Muscle layer of duodenum (tissue), 2 donors: ENCODE data around the gene ITGBL1.

Experiments
- H3K27ac ChIP-seq: one replicate; pipeline ENCODE4 v1.7.0; 2013; ENCODE audit warnings: mild to moderate bottlenecking, low read length
- H3K27me3 ChIP-seq: one replicate; pipeline ENCODE4 v1.7.0; 2013; ENCODE audit warnings: low read depth, mild to moderate bottlenecking, control low read depth, low read length
- H3K36me3 ChIP-seq, 2 donors: one replicate each; pipeline ENCODE4 v1.7.0; 2013; ENCODE audit warnings: low read length in 2 of 2, control low read depth in 1 of 2, mild to moderate bottlenecking in 1 of 2; ENCODE audit not compliant: insufficient read depth in 2 of 2, control insufficient read depth in 1 of 2
- H3K4me1 ChIP-seq, 2 donors: one replicate each; pipeline ENCODE4 v1.7.0; 2013; ENCODE audit warnings: low read length in 2 of 2, mild to moderate bottlenecking in 2 of 2, control low read depth in 1 of 2, moderate library complexity in 1 of 2; ENCODE audit not compliant: insufficient read depth in 2 of 2, control insufficient read depth in 1 of 2
- H3K4me3 ChIP-seq, 2 donors: one replicate each; pipeline ENCODE4 v1.7.0; 2013; ENCODE audit warnings: low read length in 2 of 2, low read depth in 1 of 2, mild to moderate bottlenecking in 1 of 2
- H3K9me3 ChIP-seq, 2 donors: one replicate each; pipeline ENCODE4 v1.7.0; 2013; ENCODE audit warnings: low read length in 2 of 2, control low read depth in 1 of 2, mild to moderate bottlenecking in 1 of 2; ENCODE audit not compliant: control insufficient read depth in 1 of 2
- donor health status: healthy.

The ITGBL1 gene

GRCh38 chr13:101709952-101710351, 257.5 kb downstream of the ITGBL1 start:
- H3K27me3 ChIP-seq: no peaks in the 10 kb centered on the region
- no peaks in the 10 kb centered on the region for H3K4me1 ChIP-seq
- H3K4me3 ChIP-seq: no peak overlapping the region
- no peak overlapping the region for H3K27ac ChIP-seq
- H3K9me3 ChIP-seq: no peaks in the 10 kb centered on the region
- no peaks in the 10 kb centered on the region for H3K36me3 ChIP-seq

- no peaks in the 10 kb centered on the region for H3K36me3 ChIP-seq
- H3K4me3 ChIP-seq: no peak overlapping the region
- no peak overlapping the region for H3K27ac ChIP-seq
- no peaks in the 10 kb centered on the region for H3K27me3 ChIP-seq
- no peaks in the 10 kb centered on the region for H3K4me1 ChIP-seq
- no peaks in the 10 kb centered on the region for H3K9me3 ChIP-seq
Measured at GRCh38 chr13:101711307-101712025, 259.0 kb downstream of the ITGBL1 start.

DNA sequence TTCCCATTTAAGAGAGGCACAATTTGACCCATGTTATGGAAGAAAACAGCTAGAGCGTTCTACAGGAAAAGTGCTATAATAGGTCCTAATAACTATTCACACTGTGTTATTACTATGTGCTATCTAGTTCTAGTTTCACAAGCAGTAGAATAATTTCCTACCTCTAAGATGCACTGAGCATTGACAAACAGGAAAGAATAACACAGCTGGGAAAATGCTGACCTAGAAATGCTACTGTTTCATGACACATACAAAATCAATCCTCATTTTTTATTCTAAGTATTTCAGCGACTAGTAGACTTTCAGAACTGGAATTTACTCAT, 259.5 kb downstream of the ITGBL1 start:
- Histone ChIP-seq H3K36me3 (no peaks in the 10 kb centered on the region), H3K9me3 (no peaks in the 10 kb centered on the region), H3K27ac (no peak overlapping the region), H3K4me3 (no peak overlapping the region), H3K27me3 (no peaks in the 10 kb centered on the region), H3K4me1 (no peaks in the 10 kb centered on the region)

DNA sequence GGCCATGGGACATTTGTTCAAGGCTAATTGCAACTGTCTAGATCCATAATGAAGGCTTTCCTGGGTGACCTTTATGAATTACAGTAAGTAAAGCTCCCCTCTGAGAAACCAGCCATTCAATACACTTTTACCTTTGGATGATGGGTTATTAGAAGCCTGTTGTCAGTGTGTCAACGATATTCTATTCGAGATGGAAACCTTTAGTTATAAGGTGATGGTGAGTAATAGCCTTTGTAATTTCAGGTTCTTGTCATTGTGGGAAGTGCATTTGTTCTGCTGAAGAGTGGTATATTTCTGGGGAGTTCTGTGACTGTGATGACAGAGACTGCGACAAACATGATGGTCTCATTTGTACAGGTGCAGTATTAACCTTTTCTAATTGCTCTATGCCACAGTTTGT, 261.7 kb downstream of the ITGBL1 start:
- Histone ChIP-seq H3K4me3 (no peak overlapping the region), H3K27me3 (no peaks in the 10 kb centered on the region), H3K9me3 (no peaks in the 10 kb centered on the region), H3K36me3 (no peaks in the 10 kb centered on the region), H3K27ac (no peak overlapping the region), H3K4me1 (no peaks in the 10 kb centered on the region)

DNA sequence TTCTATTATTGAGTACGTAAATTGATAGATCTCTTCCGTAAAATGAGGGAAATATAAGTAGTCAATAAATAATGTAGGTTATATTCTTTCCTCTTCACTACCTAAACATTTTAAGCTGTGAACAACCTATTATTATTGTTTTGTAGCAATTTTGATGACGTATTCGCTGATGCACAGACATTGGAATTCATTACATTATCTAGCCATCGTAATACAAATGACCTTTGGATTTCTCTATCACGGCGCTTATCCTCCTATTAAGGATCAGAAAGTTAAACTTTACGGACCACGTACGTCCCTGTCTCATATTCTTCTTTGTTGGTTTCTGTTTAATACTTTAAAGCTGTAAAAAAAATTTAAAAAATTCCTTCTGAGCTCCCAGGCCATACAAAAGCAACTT, 264.9 kb downstream of the ITGBL1 start:
- H3K4me1 ChIP-seq: no peaks in the 10 kb centered on the region

GRCh38 chr13:101718496-101718895, 266.0 kb downstream of the ITGBL1 start:
- H3K36me3 ChIP-seq: no peaks in the 10 kb centered on the region

More for the DNA sequence above, 264.9 kb downstream of the ITGBL1 start:
- no peak overlapping the region for H3K4me3 ChIP-seq
- no peaks in the 10 kb centered on the region for H3K9me3 ChIP-seq
- H3K27me3 ChIP-seq: no peaks in the 10 kb centered on the region
- H3K27ac ChIP-seq: no peak overlapping the region
- no peaks in the 10 kb centered on the region for H3K36me3 ChIP-seq

GRCh38 chr13:101726681-101727080, 274.2 kb downstream of the ITGBL1 start:
- no peaks in the 10 kb centered on the region for H3K9me3 ChIP-seq
- no peak overlapping the region for H3K4me3 ChIP-seq
- H3K4me1 ChIP-seq: no peaks in the 10 kb centered on the region
- no peaks in the 10 kb centered on the region for H3K27me3 ChIP-seq
- no peak overlapping the region for H3K27ac ChIP-seq
- H3K36me3 ChIP-seq: no peaks in the 10 kb centered on the region

More at GRCh38 chr13:101718496-101718895, 266.0 kb downstream of the ITGBL1 start:
- H3K27ac ChIP-seq: no peak overlapping the region
- no peak overlapping the region for H3K4me3 ChIP-seq
- H3K4me1 ChIP-seq: no peaks in the 10 kb centered on the region
- H3K9me3 ChIP-seq: no peaks in the 10 kb centered on the region
- H3K27me3 ChIP-seq: no peaks in the 10 kb centered on the region

DNA sequence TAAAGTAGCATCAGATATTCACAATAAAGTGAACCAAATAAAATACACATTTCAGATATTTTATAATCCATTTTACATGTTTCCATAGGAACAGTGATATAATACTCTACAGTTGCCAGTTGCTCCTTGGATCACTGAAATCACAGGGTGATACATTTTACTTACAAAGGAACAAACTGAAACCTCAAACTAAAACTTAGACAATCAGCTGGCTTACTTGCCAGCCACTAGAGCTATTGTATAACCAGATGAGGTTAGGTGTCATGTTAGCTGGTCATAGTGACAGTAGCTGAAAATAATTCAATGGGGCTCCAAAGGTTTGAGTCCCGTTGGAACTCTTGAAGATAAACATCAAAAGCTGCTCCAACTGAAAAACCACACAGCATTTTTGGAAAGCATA, 274.6 kb downstream of the ITGBL1 start:
- Histone ChIP-seq H3K4me1 (no peaks in the 10 kb centered on the region), H3K36me3 (no peaks in the 10 kb centered on the region), H3K4me3 (no peak overlapping the region), H3K27ac (no peak overlapping the region), H3K9me3 (no peaks in the 10 kb centered on the region), H3K27me3 (no peaks in the 10 kb centered on the region)

GRCh38 chr13:101728021-101728420, 275.5 kb downstream of the ITGBL1 start:
- Histone ChIP-seq H3K4me1 (no peaks in the 10 kb centered on the region), H3K4me3 (no peak overlapping the region), H3K27me3 (no peaks in the 10 kb centered on the region), H3K27ac (no peak overlapping the region), H3K36me3 (no peaks in the 10 kb centered on the region), H3K9me3 (no peaks in the 10 kb centered on the region)

GRCh38 chr13:101728615-101729014, 276.1 kb downstream of the ITGBL1 start:
- no peaks in the 10 kb centered on the region for H3K27me3 ChIP-seq
- H3K9me3 ChIP-seq: no peaks in the 10 kb centered on the region
- H3K27ac ChIP-seq: no peak overlapping the region
- no peak overlapping the region for H3K4me3 ChIP-seq
- H3K4me1 ChIP-seq: no peaks in the 10 kb centered on the region
- no peaks in the 10 kb centered on the region for H3K36me3 ChIP-seq

DNA sequence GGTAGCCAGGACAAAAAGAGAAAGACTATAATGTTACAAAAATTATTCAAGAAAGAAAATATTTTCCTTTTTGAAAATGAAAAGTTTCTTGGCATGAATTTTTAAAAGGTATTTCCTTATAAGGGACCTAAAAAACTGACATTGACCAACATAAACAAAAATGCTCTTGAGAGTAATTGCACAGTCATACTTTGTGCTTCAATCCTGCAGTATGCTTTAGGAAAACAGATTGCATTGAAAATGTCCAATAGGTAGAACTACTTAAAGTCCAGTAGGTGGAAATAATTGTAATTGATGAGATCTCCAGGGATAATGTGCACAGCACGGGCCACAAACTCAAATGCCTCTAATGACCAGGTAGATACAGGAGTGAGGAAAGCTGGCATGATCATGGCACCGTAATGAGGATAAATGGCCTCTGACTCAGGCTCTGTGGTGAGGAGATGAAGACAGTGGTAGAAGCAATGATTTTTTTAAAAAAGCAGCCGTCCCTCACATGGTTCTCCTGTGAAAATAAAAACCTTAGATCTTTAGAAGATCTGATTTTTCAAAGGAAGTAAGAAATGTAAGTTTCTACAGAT, 278.0 kb downstream of the ITGBL1 start:
- Histone ChIP-seq H3K4me3 (no peak overlapping the region), H3K9me3 (no peaks in the 10 kb centered on the region), H3K36me3 (no peaks in the 10 kb centered on the region), H3K27ac (no peak overlapping the region), H3K27me3 (no peaks in the 10 kb centered on the region), H3K4me1 (no peaks in the 10 kb centered on the region)

DNA sequence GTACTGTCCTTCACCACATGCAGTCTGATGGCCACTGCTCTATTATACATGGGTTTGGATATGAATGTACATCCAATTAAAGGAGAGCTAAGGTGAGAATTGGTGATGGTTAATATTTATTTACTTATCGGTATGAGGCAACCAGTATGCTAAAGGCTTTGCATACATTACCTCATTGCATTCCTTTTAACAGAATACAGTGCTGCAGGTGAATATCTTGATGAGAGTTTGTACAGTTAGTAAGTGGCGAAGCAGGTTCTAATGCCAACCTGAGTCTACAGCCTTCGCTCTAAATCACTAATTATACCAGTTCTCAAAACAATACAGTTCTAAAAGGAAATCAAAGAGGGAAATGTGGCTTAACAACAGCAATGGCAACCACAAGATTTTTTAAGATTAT, 284.1 kb downstream of the ITGBL1 start:
- Histone ChIP-seq H3K27me3 (no peaks in the 10 kb centered on the region), H3K27ac (no peak overlapping the region), H3K36me3 (no peaks in the 10 kb centered on the region), H3K4me3 (no peak overlapping the region), H3K9me3 (no peaks in the 10 kb centered on the region), H3K4me1 (no peaks in the 10 kb centered on the region)
